Activated CD4-positive, alpha-beta T cell treated with anti-CD3 and anti-CD28 coated beads for 36 hours (primary cell): ENCODE data around the gene STIM1. TPM values are rescaled to one million over a fixed set of nuclear protein-coding genes. Genes with fewer than 3 reads are reported as not detected.

Experiments
- ATAC-seq: fragments of 200-7000 bp; cut with Tn5 transposase; one replicate; pipeline ENCODE4 v1.10.0; 2021; ENCODE audit warnings: mild to moderate bottlenecking, moderate library complexity
- CTCF ChIA-PET: fragments of 350-600 bp; sonication (Branson Sonifier 250); formaldehyde crosslinking; loops from one replicate; lab custom pipeline; 2021; ENCODE audit warnings: antibody characterized with exemption; lab: Charles Lee
- POLR2A ChIA-PET: fragments of 350-600 bp; sonication (Branson Sonifier 250); formaldehyde crosslinking; loops from one replicate; lab custom pipeline; 2021; ENCODE audit warnings: antibody characterized with exemption, inconsistent platforms; lab: Charles Lee
- DNase-seq: peaks from one replicate; pipeline ENCODE4 v3.0.0-alpha.2; 2020
- H3K27ac Mint-ChIP-seq: one replicate; pipeline ENCODE4 v1.8.0; 2021; ENCODE audit warnings: mixed read lengths
- H3K27me3 Mint-ChIP-seq: one replicate; pipeline ENCODE4 v1.8.0; 2021; ENCODE audit warnings: mixed read lengths
- H3K36me3 Mint-ChIP-seq: one replicate; pipeline ENCODE4 v1.8.0; 2021; ENCODE audit warnings: low read depth, mixed read lengths
- H3K4me1 Mint-ChIP-seq: one replicate; pipeline ENCODE4 v1.8.0; 2021; ENCODE audit warnings: mixed read lengths
- H3K4me3 Mint-ChIP-seq: one replicate; pipeline ENCODE4 v1.8.0; 2021; ENCODE audit warnings: mild to moderate bottlenecking, moderate library complexity, mixed read lengths
- H3K9me3 Mint-ChIP-seq: one replicate; pipeline ENCODE4 v1.8.0; 2021; ENCODE audit warnings: low read depth, mixed read lengths
- intact Hi-C, 2 experiments: fragments of 100-400 bp; cut with DNase I in 1 of 2; cut with micrococcal nuclease in 1 of 2; formaldehyde crosslinking; loops; one replicate each; pipeline versions ENCODE4 v1.14.2 to v1.15.1; 2022 to 2024; cut with DNase I, micrococcal nuclease
- total RNA-seq, 2 experiments: library from RNA; stranded (reverse); gene quantifications; one replicate each; pipeline ENCODE4 v1.2.3, GENCODE V29; 2021

STIM1 gene
- total RNA-seq, 2 experiments from 2014 or later = 60.0 to 62.6 TPM

DNA sequence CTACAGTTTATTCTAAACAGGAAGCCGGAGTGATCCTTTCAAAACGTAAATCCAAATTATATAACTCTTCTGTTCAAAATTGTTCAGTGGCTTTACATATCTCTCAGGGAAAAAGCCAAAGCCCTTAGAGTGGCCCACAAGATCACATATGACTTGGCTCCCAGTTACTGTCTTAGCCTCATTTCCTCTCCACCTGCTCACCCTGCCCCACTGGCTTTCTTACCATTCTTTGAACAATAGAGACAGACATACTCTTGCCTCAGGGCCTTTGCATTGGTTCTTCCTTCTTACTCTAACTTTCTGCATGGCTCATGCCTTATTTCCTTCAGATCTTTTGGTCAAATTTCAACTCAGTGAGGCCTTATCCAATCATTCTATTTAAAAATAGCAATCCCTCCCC, 52.1 kb downstream of the STIM1 start:
- ChIA-PET CTCF (interaction anchor here (0.9 to 1.9 kb wide), 3 partner anchors 58 to 166 kb away, joined by 3 to 8 read pairs (median 5); no protein-coding TSS in a partner anchor), POLR2A (no interaction called here)
- Mint-ChIP-seq H3K27me3 (no peaks in the 10 kb centered on the region), H3K4me1 (peaks cover 68% of the 10 kb centered on the region), H3K27ac (peak overlapping the region; percentile 55), H3K36me3 (peaks cover 3% of the 10 kb centered on the region), H3K9me3 (no peaks in the 10 kb centered on the region), H3K4me3 (no peak overlapping the region)
- intact Hi-C loops = loop anchor here in 1 of 2 experiments (5.0 kb wide), 1 partner anchor 50 kb away; no protein-coding TSS in a partner anchor
- peak; percentile 17 for ATAC-seq
- peak; percentile 33 for DNase-seq

DNA sequence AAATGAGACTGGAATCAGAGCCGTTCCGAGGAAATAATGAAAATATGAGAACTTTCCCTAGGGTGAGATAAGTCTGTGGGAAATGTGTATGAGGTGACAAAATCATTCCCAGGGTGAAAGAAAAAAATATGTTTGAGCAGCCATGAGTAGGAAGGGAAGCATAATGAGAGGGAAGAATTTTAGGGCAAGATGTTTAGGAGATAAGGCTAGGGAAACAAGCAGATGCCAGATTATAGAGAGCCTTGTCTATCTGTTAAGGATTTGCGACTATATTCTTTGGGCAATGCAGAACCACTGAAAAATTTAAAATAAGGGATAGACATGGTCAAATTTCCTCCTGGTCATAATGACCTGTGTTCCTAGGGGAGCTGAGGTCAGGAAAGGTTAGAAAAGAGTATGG, 54.4 kb downstream of the STIM1 start:
- intact Hi-C loops = loop anchor here in 1 of 2 experiments (5.0 kb wide), 1 partner anchor 47 kb away; no protein-coding TSS in a partner anchor
- Mint-ChIP-seq H3K9me3 (no peaks in the 10 kb centered on the region), H3K27me3 (no peaks in the 10 kb centered on the region), H3K36me3 (peaks cover 4% of the 10 kb centered on the region), H3K4me3 (no peak overlapping the region), H3K27ac (peak overlapping the region; percentile 11), H3K4me1 (peaks cover 59% of the 10 kb centered on the region)
- ChIA-PET CTCF (no interaction called here), POLR2A (no interaction called here)
- DNase-seq (no peak), ATAC-seq (no peak)

DNA sequence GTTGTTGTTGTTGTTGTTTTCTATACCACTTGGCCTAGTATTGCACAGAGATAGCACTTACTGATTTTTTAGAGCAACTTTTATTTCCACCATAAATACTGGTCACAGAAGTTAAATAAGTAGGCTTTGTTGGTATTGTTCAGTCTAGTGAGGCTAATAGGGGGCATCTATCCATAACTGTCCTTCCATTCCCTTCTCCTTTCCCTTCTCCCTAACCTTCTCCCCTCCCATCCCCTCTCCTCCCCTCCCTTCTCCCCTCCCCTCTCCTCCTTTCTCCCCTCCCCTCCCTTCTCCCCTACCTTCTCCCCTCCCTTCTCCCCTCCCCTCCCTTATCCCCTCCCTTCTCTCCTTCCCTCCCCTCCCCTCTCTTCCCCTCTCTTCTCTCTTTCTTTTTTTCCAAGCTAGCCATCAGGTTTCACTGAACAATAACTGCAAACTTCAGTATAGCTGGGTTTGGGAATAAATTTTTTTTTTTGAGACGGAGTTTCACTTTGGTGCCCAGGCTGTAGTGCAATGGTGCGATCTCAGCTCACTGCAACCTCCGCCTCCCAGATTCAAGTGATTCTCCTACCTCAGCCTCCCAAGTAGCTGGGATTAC, 56.5 kb downstream of the STIM1 start:
- intact Hi-C loops = loop anchor here in 1 of 2 experiments (2.0 kb wide), 1 partner anchor 29 kb away; no protein-coding TSS in a partner anchor
- ChIA-PET POLR2A (interaction anchor here (0.6 kb wide), 1 partner anchor 15 kb away, joined by 3 read pairs; no protein-coding TSS in a partner anchor), CTCF (interaction anchor here (0.9 to 1.5 kb wide), 3 partner anchors 17 to 63 kb away, joined by 3 to 5 read pairs (median 3); no protein-coding TSS in a partner anchor)
- H3K27me3 Mint-ChIP-seq = no peaks in the 10 kb centered on the region
- peak overlapping the region; percentile 58 for H3K27ac Mint-ChIP-seq
- H3K9me3 Mint-ChIP-seq = no peaks in the 10 kb centered on the region
- peaks cover 4% of the 10 kb centered on the region for H3K36me3 Mint-ChIP-seq
- peaks cover 51% of the 10 kb centered on the region for H3K4me1 Mint-ChIP-seq
- no peak for DNase-seq
- H3K4me3 Mint-ChIP-seq = no peak overlapping the region
- ATAC-seq = no peak

DNA sequence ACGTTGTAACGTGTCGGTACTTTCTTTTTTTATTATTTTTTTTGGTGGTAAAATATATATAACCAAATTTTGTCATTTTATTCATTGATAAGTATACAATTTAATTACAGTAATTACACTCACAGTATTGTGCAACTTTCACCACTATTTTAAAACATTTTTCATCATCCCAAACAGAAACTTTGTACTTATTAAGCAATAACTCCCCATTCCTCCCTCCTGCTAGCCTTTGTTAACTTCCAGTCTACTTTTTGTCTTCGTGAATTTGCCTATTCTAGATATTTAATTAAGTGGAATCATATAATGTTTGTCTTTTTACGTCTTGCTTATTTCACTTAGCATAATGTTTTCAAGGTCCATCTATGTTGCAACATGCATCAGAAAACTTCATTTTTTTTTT, 58.5 kb downstream of the STIM1 start:
- Mint-ChIP-seq H3K36me3 (peaks cover 9% of the 10 kb centered on the region), H3K27me3 (no peaks in the 10 kb centered on the region), H3K4me3 (no peak overlapping the region), H3K9me3 (no peaks in the 10 kb centered on the region), H3K4me1 (peaks cover 60% of the 10 kb centered on the region), H3K27ac (no peak overlapping the region)
- POLR2A ChIA-PET = no interaction called here
- DNase-seq (no peak), ATAC-seq (no peak)
- intact Hi-C loops = loop anchor here in 1 of 2 experiments (2.0 kb wide), 1 partner anchor 31 kb away; no protein-coding TSS in a partner anchor
- CTCF ChIA-PET = interaction anchor here (1.1 kb wide), 2 partner anchors 8 to 64 kb away, joined by 3 to 10 read pairs; no protein-coding TSS in a partner anchor

DNA sequence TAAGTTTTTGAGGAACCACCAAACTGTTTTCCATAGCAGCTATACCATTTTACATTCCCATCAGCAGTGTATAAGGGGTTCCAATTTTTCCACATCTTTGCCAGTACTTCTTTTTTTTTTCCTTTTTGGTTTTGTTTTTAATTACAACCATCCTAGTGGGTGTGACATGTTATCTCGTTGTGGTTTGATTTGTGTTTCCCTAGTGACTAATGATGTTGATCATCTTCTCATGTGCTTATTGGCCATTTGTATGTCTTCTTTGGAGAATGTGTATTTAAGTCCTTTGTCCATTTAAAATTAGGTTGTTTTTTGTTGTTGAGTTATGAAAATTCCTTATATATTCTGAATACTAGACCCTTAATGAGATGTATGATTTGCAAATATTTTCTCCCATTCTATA, 59.3 kb downstream of the STIM1 start:
- Mint-ChIP-seq H3K27ac (no peak overlapping the region), H3K36me3 (peaks cover 12% of the 10 kb centered on the region), H3K9me3 (no peaks in the 10 kb centered on the region), H3K4me3 (no peak overlapping the region), H3K27me3 (no peaks in the 10 kb centered on the region), H3K4me1 (peaks cover 64% of the 10 kb centered on the region)
- no peak for ATAC-seq
- intact Hi-C loops = no loop called here
- CTCF ChIA-PET = interaction anchor here (0.6 to 1.1 kb wide), 7 partner anchors 9 to 157 kb away, joined by 3 to 10 read pairs (median 3); partner anchors contain the start of gene STIM1
- no peak for DNase-seq
- POLR2A ChIA-PET = no interaction called here

DNA sequence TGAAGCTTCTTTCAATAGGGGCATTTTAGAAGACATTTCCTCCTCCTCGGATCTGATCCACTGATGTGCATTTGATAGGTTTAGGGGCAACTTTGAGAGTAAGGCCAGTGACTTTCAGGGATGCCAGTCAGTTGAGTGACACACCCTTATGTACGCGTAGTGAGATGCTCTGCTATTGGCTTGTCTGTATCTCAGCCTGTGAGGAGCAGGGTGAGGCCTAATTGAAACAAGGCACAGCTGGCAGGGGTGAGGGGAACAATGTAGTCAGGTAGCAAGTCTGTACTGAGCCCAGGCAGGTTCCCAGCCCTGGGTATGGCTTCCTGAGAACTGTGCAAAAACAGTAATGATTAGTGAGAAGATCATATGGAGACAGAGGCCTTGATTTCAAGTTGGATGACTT, 61.5 kb downstream of the STIM1 start:
- Mint-ChIP-seq H3K27ac (peak overlapping the region; percentile 81), H3K4me3 (no peak overlapping the region), H3K9me3 (no peaks in the 10 kb centered on the region), H3K36me3 (peaks cover 18% of the 10 kb centered on the region), H3K27me3 (no peaks in the 10 kb centered on the region), H3K4me1 (peaks cover 70% of the 10 kb centered on the region)
- intact Hi-C loops = loop anchor here in 1 of 2 experiments (1.0 kb wide), 1 partner anchor 62 kb away; the partner anchor contains the start of gene STIM1
- ChIA-PET POLR2A (interaction anchor here (1.5 kb wide), 1 partner anchor 62 kb away, joined by 3 read pairs; no protein-coding TSS in a partner anchor), CTCF (interaction anchor here (0.7 to 1.2 kb wide), 3 partner anchors 11 to 216 kb away, joined by 3 to 5 read pairs (median 3); no protein-coding TSS in a partner anchor)
- ATAC-seq = peak; percentile 79
- peak; percentile 73 for DNase-seq

DNA sequence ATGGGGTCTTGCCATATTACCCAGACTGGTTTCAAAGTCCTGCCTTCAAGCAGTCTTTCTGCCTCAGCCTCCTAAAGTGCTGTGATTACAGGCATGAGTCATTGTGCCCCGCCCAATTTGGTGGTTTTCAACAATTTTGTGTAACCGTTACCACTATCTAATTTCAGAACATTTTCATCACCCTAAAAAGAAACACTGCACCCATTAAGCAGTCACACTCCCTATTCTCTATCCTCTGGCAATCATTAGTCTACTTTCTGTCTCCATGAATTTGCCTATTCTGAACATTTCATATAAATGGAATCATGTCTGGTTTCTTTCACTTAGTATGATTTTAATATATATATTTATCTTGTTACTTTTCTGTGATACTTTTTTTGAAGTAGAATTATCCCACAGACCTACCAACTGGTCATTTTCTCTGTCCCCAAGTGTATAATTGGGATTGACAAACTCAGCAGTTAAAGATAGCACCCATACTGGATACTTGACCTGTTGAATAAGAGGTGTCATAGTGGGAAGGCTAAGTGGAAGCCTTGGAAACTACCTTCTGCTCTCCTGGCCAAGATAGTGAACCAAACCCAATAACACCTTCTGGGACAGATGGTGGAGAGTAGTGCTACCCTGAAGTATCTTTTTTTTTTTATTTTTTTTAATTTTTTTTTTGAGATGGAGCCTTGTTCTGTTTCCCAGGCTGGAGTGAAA, 64.8 kb downstream of the STIM1 start:
- intact Hi-C loops = loop anchor here in 1 of 2 experiments (1.0 to 2.0 kb wide), 3 partner anchors 17 to 60 kb away; no protein-coding TSS in a partner anchor
- Mint-ChIP-seq H3K4me3 (no peak overlapping the region), H3K9me3 (no peaks in the 10 kb centered on the region), H3K4me1 (peaks cover 65% of the 10 kb centered on the region), H3K27ac (peak overlapping the region; percentile 55), H3K27me3 (no peaks in the 10 kb centered on the region), H3K36me3 (peaks cover 18% of the 10 kb centered on the region)
- ATAC-seq = peak; percentile 71
- POLR2A ChIA-PET = no interaction called here
- DNase-seq = peak; percentile 88
- CTCF ChIA-PET = no interaction called here

DNA sequence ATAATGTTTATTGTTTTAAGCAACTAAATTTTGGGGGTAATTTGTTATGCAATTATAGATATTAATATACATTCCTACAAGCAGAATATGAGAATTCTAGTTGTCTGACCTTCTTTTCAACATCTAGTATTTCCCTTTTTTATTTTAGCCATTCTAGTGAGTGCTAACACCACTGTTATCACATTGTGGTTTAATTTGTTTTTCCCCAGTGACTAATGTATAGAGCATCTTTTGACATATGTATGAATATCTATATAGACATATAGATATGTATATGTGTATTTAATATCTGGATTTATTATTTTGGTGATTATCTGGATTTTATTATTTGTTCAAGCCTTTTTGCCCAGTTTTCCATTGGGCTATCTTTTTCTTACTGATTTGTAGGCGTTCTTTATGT, 66.6 kb downstream of the STIM1 start:
- Mint-ChIP-seq H3K27me3 (no peaks in the 10 kb centered on the region), H3K9me3 (no peaks in the 10 kb centered on the region), H3K36me3 (peaks cover 18% of the 10 kb centered on the region), H3K4me3 (no peak overlapping the region), H3K27ac (no peak overlapping the region), H3K4me1 (peaks cover 63% of the 10 kb centered on the region)
- POLR2A ChIA-PET = no interaction called here
- no peak for DNase-seq
- intact Hi-C loops = no loop called here
- no peak for ATAC-seq
- CTCF ChIA-PET = interaction anchor here (0.7 kb wide), 1 partner anchor 15 kb away, joined by 3 read pairs; no protein-coding TSS in a partner anchor

DNA sequence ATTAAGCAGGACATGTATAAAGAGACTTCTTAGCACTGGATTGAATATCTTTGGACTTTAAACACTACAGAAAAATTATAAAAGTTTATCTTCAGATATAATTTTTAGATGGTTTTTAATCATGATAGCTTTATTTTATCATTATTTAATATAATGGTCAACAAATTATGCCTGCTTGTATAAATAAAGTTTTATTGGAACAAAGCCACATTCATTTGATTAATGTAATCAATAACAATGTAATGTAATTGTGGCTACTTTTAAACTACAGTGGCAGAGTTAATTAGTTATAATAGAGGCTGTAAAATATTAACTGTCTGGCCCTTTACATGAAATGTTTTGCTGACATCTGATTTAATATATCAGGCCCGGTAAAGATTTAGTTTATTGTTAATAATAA, 70.0 kb downstream of the STIM1 start:
- Mint-ChIP-seq H3K4me3 (no peak overlapping the region), H3K4me1 (peaks cover 35% of the 10 kb centered on the region), H3K36me3 (peaks cover 8% of the 10 kb centered on the region), H3K27ac (no peak overlapping the region), H3K27me3 (no peaks in the 10 kb centered on the region), H3K9me3 (no peaks in the 10 kb centered on the region)
- CTCF ChIA-PET = interaction anchor here (0.8 to 1.9 kb wide), 6 partner anchors 12 to 57 kb away, joined by 3 to 6 read pairs (median 4); no protein-coding TSS in a partner anchor
- ATAC-seq (no peak), DNase-seq (no peak)
- POLR2A ChIA-PET = no interaction called here
- intact Hi-C loops = no loop called here

DNA sequence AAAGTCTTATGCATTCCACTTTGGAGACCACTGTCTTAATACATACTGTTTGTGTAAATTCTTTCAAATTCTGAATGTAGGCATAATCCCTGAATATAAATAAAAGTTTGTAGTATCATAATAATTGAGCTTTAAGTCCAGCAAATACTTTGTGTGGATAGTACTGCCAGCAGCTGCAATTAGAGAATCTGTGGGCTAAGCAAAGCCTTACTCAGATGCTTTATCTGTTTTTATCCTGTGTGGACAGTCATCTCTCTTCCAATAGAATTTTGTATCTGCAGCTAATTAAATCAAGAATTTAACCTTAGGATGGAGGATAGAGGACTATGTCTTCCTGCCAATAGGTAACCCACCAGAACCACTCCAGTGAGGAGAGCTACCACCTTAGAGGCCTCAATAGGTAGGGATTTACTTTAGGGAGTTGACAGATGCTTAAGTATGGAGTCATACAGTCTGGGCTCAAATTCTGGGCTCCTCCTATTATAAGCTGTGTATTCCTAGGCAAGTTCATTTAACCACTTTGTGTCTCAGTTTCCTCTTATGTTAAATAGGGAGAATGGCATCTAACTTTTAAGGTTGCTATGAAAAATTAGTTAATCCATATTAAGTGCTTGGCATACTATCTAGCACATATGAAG, 71.1 kb downstream of the STIM1 start:
- CTCF ChIA-PET = interaction anchor here (0.8 to 1.9 kb wide), 11 partner anchors 11 to 146 kb away, joined by 3 to 7 read pairs (median 4); partner anchors contain the start of genes RHOG and STIM1
- Mint-ChIP-seq H3K4me1 (peaks cover 31% of the 10 kb centered on the region), H3K27ac (no peak overlapping the region), H3K4me3 (no peak overlapping the region), H3K27me3 (no peaks in the 10 kb centered on the region), H3K36me3 (peaks cover 4% of the 10 kb centered on the region), H3K9me3 (no peaks in the 10 kb centered on the region)
- ATAC-seq = no peak
- POLR2A ChIA-PET = interaction anchor here (0.6 kb wide), 2 partner anchors 29 to 126 kb away, joined by 4 read pairs; no protein-coding TSS in a partner anchor
- intact Hi-C loops = no loop called here
- DNase-seq = no peak
